Mesodermal cell (in vitro differentiated cells): Measurements from ENCODE around the gene PDLIM4.

Source experiments
- H3K27ac ChIP-seq: 2 replicates; pipeline ENCODE4 v1.7.0; 2013; ENCODE audit warnings: mild to moderate bottlenecking, low read depth, low read length, moderate library complexity; ENCODE audit not compliant: severe bottlenecking
- H3K36me3 ChIP-seq: 2 replicates; pipeline ENCODE4 v1.7.1; 2013; ENCODE audit warnings: mild to moderate bottlenecking, low read length, moderate library complexity; ENCODE audit not compliant: control insufficient read depth, insufficient read depth
- H3K4me1 ChIP-seq: one replicate; pipeline ENCODE4 v1.7.1; 2013; ENCODE audit warnings: mild to moderate bottlenecking, low read length; ENCODE audit not compliant: insufficient read depth, control insufficient read depth, poor library complexity, severe bottlenecking
- H3K4me3 ChIP-seq: 2 replicates; pipeline ENCODE4 v1.7.0; 2013; ENCODE audit warnings: low read length, control low read depth, mild to moderate bottlenecking; ENCODE audit not compliant: insufficient read depth, poor library complexity, severe bottlenecking; ENCODE audit errors: extremely low read depth
- H3K9me3 ChIP-seq: 2 replicates; pipeline ENCODE4 v1.7.1; 2013; ENCODE audit warnings: mild to moderate bottlenecking, low read length, moderate library complexity; ENCODE audit not compliant: control insufficient read depth
- WGBS, 2 experiments: methylation state at CpG; one replicate each; pipeline ENCODE4 v1.1.5; 2013; ENCODE audit warnings: missing lambda C conversion rate in 2 of 2; ENCODE audit not compliant: insufficient coverage in 2 of 2; 5-methylcytosine and 5-hydroxymethylcytosine counted together

PDLIM4 gene

DNA sequence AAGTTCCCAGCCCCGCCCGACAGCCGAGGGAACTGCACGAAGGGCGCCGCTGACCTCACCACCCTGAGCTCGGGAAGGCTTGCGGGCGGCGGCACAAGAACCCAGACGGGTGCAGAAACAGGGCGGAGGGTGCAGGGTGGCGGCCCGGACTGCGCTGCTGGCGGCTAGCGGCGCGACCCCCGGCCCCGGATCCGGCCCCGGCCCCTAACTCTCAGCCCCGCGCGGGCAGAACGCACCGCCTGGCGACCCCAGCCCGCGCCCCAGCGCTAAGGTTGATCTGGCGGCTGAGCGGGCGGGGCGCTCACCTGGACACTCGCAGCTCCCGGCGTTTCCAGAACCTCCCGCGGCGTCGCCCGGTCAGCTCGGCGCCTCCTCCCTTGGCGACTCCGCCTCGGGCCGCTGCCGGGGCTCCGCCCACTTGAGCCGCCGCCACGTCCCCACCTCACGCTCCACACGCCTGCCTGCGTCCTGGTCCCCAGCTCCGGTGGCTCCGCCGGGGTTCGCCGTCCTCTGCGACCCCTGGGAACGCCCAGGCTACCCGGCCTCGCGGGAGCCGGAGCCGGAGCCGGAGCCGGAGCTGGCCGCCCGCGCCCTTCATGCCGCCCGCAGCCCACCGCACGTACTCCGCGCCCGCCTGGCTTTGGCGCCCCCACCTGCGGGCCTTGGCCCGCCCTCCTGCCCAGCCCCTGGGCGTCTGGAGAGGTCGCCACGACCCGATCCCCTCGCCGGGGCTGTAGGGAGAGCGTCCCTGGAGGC is 29.8 kb upstream of the PDLIM4 start, which contains the start of gene P4HA2:
P4HA2 (minus strand) TSS at position 369 of the 756 bp plus-strand sequence. CDS start 9,227 bp downstream, outside the sequence.
- Histone ChIP-seq H3K36me3 (no peaks in the 10 kb centered on the region), H3K4me3 (peak within 1 kb of the TSS; percentile 65), H3K9me3 (no peaks in the 10 kb centered on the region), H3K4me1 (peaks cover 7% of the 10 kb centered on the region), H3K27ac (peak within 1 kb of the TSS; percentile 45)
- WGBS, 2 experiments: 0% methylated on average over 84 to 89 of the region's 92 CpGs

- H3K9me3 ChIP-seq: no peaks in the 10 kb centered on the region
- H3K4me1 ChIP-seq: peaks cover 7% of the 10 kb centered on the region
- H3K27ac ChIP-seq: peak overlapping the region; percentile 45
- H3K36me3 ChIP-seq: no peaks in the 10 kb centered on the region
- WGBS, 2 experiments: 84 to 85% methylated on average over 19 to 22 of the region's 27 CpGs
- H3K4me3 ChIP-seq: peak overlapping the region; percentile 65
Measured at GRCh38 chr5:132228241-132229035, 29.1 kb upstream of the PDLIM4 start.

DNA sequence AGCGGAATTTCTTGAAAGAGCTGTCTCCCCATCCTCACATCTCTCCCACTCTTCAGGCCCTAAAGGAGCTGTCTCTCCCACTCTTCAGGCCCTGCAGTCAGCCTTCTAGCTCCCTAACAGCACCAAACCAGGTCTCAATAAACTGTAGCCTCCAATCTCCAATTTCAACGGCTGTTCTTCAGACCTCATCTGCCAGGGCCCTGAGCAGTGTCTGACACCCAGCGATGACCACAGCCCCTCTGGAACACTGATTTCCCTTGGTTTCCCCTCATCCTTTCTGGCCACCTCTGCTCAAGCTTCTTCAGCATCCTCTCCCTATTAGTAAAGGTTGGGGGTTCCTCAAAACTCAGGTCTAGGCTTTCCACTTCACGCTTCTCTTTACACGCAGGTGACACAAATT is 28.3 kb upstream of the PDLIM4 start:
- Histone ChIP-seq H3K27ac (no peak overlapping the region), H3K4me1 (peaks cover 7% of the 10 kb centered on the region), H3K36me3 (no peaks in the 10 kb centered on the region), H3K9me3 (no peaks in the 10 kb centered on the region), H3K4me3 (no peak overlapping the region)
- WGBS, 2 experiments: 87 to 94% methylated on average over 3 to 5 of the region's 5 CpGs

- no peak overlapping the region for H3K27ac ChIP-seq
- no peaks in the 10 kb centered on the region for H3K36me3 ChIP-seq
- H3K9me3 ChIP-seq: no peaks in the 10 kb centered on the region
- H3K4me3 ChIP-seq: no peak overlapping the region
- peaks cover 4% of the 10 kb centered on the region for H3K4me1 ChIP-seq
- 85 to 96% methylated on average over 9 of the region's 9 CpGs for WGBS, 2 experiments
Measured at GRCh38 chr5:132230871-132231270, 26.6 kb upstream of the PDLIM4 start.

GRCh38 chr5:132232465-132232864 is 25.0 kb upstream of the PDLIM4 start:
- no peaks in the 10 kb centered on the region for H3K9me3 ChIP-seq
- no peaks in the 10 kb centered on the region for H3K36me3 ChIP-seq
- 85 to 88% methylated on average over 2 to 3 of the region's 3 CpGs for WGBS, 2 experiments
- H3K4me1 ChIP-seq: no peaks in the 10 kb centered on the region
- no peak overlapping the region for H3K27ac ChIP-seq
- no peak overlapping the region for H3K4me3 ChIP-seq

GRCh38 chr5:132233081-132233480 is 24.4 kb upstream of the PDLIM4 start:
- H3K4me1 ChIP-seq: no peaks in the 10 kb centered on the region
- H3K27ac ChIP-seq: no peak overlapping the region
- H3K4me3 ChIP-seq: no peak overlapping the region
- WGBS, 2 experiments: no CpG with 5 or more reads among the region's 1 CpG
- H3K36me3 ChIP-seq: no peaks in the 10 kb centered on the region
- H3K9me3 ChIP-seq: no peaks in the 10 kb centered on the region

DNA sequence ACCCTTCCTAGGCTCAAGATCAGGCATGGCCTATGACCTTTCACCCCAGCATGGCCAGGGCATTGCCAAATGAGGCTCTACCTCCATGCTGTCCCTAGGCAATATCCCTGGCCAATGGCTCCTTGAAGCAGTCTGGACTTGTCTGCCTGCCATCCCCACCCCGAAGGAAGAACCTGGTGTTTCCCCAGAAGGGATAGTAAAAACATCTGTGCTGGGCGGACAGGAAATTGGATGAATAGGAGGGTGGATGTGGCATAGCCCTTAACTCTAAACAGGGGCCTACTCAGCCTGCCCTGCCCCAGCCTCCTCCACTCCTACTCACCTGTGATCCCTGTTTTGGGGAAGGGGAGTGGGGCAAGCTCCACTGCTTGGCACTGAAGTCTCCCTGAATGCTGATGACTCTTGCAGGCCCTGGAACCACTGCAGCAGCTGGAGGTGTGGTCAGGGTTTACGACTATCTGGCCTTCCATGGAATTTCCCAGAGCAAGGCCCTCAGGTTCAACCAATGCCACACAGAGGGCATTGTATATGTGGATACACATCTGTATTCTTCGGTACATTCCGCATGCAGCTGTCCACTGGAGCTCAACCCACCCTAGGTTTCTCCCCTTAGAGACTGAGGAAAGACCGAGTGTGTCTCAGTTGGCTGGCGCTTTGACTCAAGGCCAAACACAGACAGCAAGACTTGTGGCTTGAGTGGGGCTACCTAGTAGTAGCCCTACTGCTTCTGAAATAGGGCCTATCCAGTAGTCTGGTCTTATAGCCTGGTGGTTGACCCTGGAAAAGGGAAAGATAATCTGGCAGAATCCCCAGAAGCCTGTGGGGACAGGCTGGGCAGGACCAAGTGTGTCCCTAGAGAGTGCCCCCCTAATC is 23.4 kb upstream of the PDLIM4 start:
- WGBS, 2 experiments: 94 to 95% methylated on average over 3 to 5 of the region's 7 CpGs
- H3K27ac ChIP-seq: no peak overlapping the region
- no peaks in the 10 kb centered on the region for H3K9me3 ChIP-seq
- H3K36me3 ChIP-seq: no peaks in the 10 kb centered on the region
- H3K4me3 ChIP-seq: no peak overlapping the region
- H3K4me1 ChIP-seq: no peaks in the 10 kb centered on the region

DNA sequence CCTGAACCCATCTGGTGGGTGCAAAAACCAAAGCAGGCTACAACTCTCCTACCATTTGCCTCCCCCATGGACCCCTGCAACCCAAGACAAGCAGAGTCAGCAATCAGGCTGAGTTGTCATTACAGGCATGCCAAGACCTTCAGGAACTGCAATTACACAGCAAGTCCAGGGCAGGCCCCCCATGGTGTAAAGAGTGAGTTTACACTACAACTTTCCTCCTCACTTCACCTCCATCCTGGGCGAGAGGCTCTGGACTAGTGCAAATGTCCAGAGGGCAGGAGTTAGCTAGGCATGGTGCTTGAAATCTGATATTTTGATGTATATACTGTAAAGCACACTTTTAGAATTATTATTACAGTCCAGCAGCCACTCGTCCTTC is 22.8 kb upstream of the PDLIM4 start:
- Histone ChIP-seq H3K36me3 (no peaks in the 10 kb centered on the region), H3K4me3 (no peak overlapping the region), H3K4me1 (no peaks in the 10 kb centered on the region), H3K27ac (no peak overlapping the region), H3K9me3 (no peaks in the 10 kb centered on the region)
- no CpG with 5 or more reads among the region's 2 CpGs for WGBS, 2 experiments

DNA sequence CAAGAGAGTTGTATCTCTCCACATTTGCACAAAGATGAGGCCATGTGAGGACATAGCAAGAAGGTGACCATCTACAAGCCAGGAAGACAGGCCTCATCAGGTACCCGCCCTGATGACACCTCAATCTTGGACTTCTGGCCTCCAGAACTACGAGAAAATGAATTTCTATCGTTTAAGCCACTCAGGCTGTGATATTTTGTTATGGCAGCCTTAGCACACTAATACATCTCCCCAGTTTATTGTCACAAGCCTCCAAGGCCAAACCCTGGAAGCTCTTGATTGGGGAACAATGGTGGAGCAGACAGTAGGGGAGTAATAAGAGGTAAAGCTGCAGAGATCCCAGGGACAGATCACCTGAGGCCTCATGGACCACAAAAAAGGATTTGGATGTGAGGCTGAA is 22.2 kb upstream of the PDLIM4 start:
- Histone ChIP-seq H3K36me3 (no peaks in the 10 kb centered on the region), H3K4me1 (no peaks in the 10 kb centered on the region), H3K27ac (no peak overlapping the region), H3K4me3 (no peak overlapping the region), H3K9me3 (no peaks in the 10 kb centered on the region)
- 95 to 100% methylated on average over 1 to 2 of the region's 3 CpGs for WGBS, 2 experiments

- Histone ChIP-seq H3K36me3 (no peaks in the 10 kb centered on the region), H3K9me3 (no peaks in the 10 kb centered on the region), H3K4me1 (no peaks in the 10 kb centered on the region), H3K4me3 (no peak overlapping the region), H3K27ac (no peak overlapping the region)
- 83% methylated on average over 1 of the region's 1 CpG; no CpG with 5 or more reads in 1 of the 2 experiments for WGBS, 2 experiments
Measured at GRCh38 chr5:132237141-132237540, 20.4 kb upstream of the PDLIM4 start.
